PC-3 (cell line): Measurements from ENCODE around the gene DUS1L. TPM values are rescaled to one million over a fixed set of nuclear protein-coding genes. Genes with fewer than 3 reads are reported as not detected.

Experiments used
- ATAC-seq: fragments of 200-7000 bp; cut with Tn5 transposase; 2 replicates; pipeline ENCODE4 v1.9.1; 2020; ENCODE audit warnings: mild to moderate bottlenecking, moderate library complexity
- BruUV-seq: library from RNA; stranded (reverse); fragments of 400-500 nt; replicated peaks from 2 replicates; lab custom pipeline; 2021; lab: Mats Ljungman, UMichigan
- CTCF ChIA-PET: fragments of 300-600 bp; sonication (Branson Sonifier 250); formaldehyde crosslinking; loops from one replicate; lab custom pipeline; 2022; ENCODE audit warnings: antibody characterized with exemption; lab: Charles Lee
- POLR2A ChIA-PET: fragments of 300-600 bp; sonication (Branson Sonifier 250); formaldehyde crosslinking; loops from one replicate; lab custom pipeline; 2022; ENCODE audit warnings: antibody characterized with exemption; ENCODE audit not compliant: unreplicated experiment; lab: Charles Lee
- DNase-seq: peaks from one replicate; pipeline ENCODE4 v3.0.0-alpha.2; 2015
- H2AFZ ChIP-seq: fragments of 300-600 bp; sonication (generic); 2 replicates; pipeline ENCODE4 v1.6.0; 2016; ENCODE audit warnings: antibody characterized with exemption, low read length
- H3F3A ChIP-seq: fragments of 300-600 bp; sonication (generic); one replicate; pipeline ENCODE4 v1.6.0; 2017; ENCODE audit warnings: antibody characterized with exemption, low read length, control low read depth, mild to moderate bottlenecking; ENCODE audit not compliant: unreplicated experiment
- H3K27ac ChIP-seq: fragments of 300-600 bp; sonication (generic); 2 replicates; pipeline ENCODE4 v1.5.1; 2016; ENCODE audit warnings: mild to moderate bottlenecking, low read length
- H3K27me3 ChIP-seq: fragments of 300-600 bp; sonication (generic); 2 replicates; pipeline ENCODE4 v1.6.1; 2016; ENCODE audit warnings: low read length, mixed read lengths
- H3K36me3 ChIP-seq: fragments of 300-600 bp; sonication (generic); 2 replicates; pipeline ENCODE4 v1.6.1; 2016; ENCODE audit warnings: low read depth, mixed run types, low read length, mixed read lengths
- H3K4me1 ChIP-seq: fragments of 300-600 bp; sonication (generic); 2 replicates; pipeline ENCODE4 v1.5.1; 2016; ENCODE audit warnings: low read length; ENCODE audit not compliant: insufficient read depth
- H3K4me2 ChIP-seq: fragments of 300-600 bp; sonication (generic); 2 replicates; pipeline ENCODE4 v1.6.0; 2016; ENCODE audit warnings: low read length
- H3K4me3 ChIP-seq: fragments of 300-600 bp; sonication (generic); 2 replicates; pipeline ENCODE4 v1.5.1; 2016; ENCODE audit warnings: mild to moderate bottlenecking, low read length, mixed read lengths
- H3K79me2 ChIP-seq: fragments of 300-600 bp; sonication (generic); 2 replicates; pipeline ENCODE4 v1.6.1; 2017; ENCODE audit warnings: low read length, mixed read lengths
- H3K9ac ChIP-seq: fragments of 300-600 bp; sonication (generic); 2 replicates; pipeline ENCODE4 v1.6.0; 2016; ENCODE audit warnings: mild to moderate bottlenecking, low read length
- H3K9me2 ChIP-seq: fragments of 300-600 bp; sonication (generic); replicated peaks from 2 replicates; pipeline ENCODE4 v1.6.1; 2016; ENCODE audit warnings: mixed run types, low read length, mixed read lengths
- H3K9me3 ChIP-seq: fragments of 300-600 bp; sonication (generic); 2 replicates; pipeline ENCODE4 v1.6.1; 2016; ENCODE audit warnings: low read length, mixed read lengths
- H4K20me1 ChIP-seq: fragments of 300-600 bp; sonication (generic); 2 replicates; pipeline ENCODE4 v1.6.1; 2016; ENCODE audit warnings: low read length, mixed read lengths
- EZH2 ChIP-seq: fragments of 300-600 bp; sonication (generic); IDR thresholded peaks from one replicate; pipeline ENCODE4 v1.6.1; 2017; ENCODE audit warnings: antibody characterized with exemption, mild to moderate bottlenecking, low read length; ENCODE audit not compliant: unreplicated experiment
- EZH2phosphoT487 ChIP-seq: fragments of 300-600 bp; sonication (generic); IDR thresholded peaks from 2 replicates; pipeline ENCODE4 v1.6.1; 2018; ENCODE audit warnings: mild to moderate bottlenecking, antibody characterized with exemption, low read length, borderline replicate concordance
- intact Hi-C: fragments of 100-400 bp; cut with micrococcal nuclease; formaldehyde crosslinking; loops from 2 replicates; pipeline ENCODE4 v1.9.0; 2023
- total RNA-seq: library from RNA; depleted of rRNA; stranded (reverse); fragments of >200 nt; gene quantifications from 2 replicates; pipeline ENCODE4 v1.2.3, GENCODE V29; 2014
- TF ChIP-seq, protein P1 (sequence below): fragments of 300-600 bp; sonication (generic); conservative IDR thresholded peaks from 2 replicates; pipeline ENCODE4 v1.5.1; 2017; ENCODE audit warnings: antibody characterized with exemption, low read depth, mild to moderate bottlenecking, low read length

The DUS1L gene
- total RNA-seq, 1 experiment from 2014 or later: 205 TPM

DNA sequence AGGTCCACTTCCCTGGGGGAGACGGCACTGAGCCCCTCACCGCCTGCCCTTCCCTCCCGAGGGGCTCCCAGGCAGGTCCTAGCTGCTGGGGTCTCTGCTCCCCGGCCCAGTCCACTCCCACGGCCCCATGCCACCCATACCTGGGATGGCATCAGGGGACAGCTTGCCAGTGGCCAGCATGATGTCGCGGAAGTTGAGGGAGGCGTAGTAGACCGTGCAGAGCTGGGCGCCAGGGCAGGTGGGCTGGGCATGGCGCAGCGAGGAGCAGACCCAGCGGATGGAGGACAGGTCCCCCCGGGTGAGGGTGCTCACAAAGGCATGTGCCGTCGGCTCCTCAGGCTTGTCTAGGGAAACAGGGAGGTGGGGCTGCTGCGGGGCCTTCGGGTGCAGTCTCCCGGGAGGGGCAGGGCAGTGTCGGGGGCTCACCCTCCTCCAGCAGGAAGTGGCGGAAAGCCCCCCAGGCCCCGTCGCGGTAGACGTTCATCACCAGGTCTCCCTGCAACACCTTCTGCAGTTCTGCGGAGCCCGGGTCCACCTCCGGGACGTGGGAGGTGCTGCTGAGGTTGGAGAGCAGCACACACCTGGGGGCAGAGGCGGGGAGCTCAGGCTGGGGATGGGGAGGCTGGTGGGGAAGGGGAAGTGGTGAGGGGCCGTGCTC lies 18.9 kb upstream of the DUS1L start:
- CTCF ChIA-PET: no interaction called here
- BruUV-seq: no TSS peak

DNA sequence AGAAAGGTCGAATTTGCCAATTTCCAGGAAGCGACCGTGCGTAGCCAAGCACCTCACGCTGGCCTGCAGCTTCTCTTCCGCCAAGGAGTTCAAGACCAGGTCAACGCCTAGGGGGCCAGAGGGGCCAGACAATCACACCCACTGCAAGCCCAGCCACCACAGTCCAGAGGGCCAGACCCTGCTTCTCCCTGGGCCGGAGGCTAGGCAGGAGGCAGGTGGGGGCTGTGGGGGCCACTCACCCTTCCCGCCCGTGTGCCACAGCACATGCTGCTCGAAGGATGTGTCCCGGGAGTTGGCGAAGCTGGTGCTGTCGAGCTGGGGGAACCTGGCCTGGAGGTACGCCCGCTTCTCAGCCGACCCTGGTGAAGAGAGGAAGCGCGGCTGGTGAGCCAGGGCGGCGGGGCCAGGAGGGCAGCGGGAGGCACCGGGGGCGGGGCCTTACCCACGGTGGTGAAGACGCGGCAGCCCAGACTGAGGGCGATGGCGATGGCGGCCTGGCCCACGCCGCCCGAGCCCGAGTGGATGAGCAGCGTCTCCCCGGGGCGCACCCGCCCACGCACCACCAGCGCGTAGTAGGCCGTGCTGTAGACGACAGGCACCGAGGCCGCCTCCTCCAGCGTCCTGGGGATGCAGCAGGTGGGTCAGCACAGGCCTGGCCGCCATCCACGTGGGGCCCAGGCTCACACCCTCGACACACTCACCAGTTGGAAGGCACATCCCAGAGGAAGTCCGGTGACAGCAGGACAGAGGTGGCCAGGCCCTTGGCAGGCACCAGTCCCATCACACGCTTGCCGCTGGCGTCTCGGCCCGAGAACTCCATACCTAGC lies 18.1 kb upstream of the DUS1L start:
- peaks cover 71% of the 10 kb centered on the region for H3K36me3 ChIP-seq
- intact Hi-C loops: no loop called here

More for the DNA sequence above, 18.9 kb upstream of the DUS1L start:
- peaks cover 79% of the 10 kb centered on the region for H3K36me3 ChIP-seq
- H3K27me3 ChIP-seq: no peaks in the 10 kb centered on the region
- H3F3A ChIP-seq: no peaks in the 10 kb centered on the region
- H2AFZ ChIP-seq: no peak overlapping the region
- no peaks in the 10 kb centered on the region for H3K79me2 ChIP-seq
- H3K4me1 ChIP-seq: no peaks in the 10 kb centered on the region
- POLR2A ChIA-PET: no interaction called here
- H3K9me2 ChIP-seq: no peaks in the 10 kb centered on the region
- TF ChIP-seq EZH2: no peak
- TF ChIP-seq EZH2phosphoT487: no peak
- TF ChIP-seq, protein P1, sequence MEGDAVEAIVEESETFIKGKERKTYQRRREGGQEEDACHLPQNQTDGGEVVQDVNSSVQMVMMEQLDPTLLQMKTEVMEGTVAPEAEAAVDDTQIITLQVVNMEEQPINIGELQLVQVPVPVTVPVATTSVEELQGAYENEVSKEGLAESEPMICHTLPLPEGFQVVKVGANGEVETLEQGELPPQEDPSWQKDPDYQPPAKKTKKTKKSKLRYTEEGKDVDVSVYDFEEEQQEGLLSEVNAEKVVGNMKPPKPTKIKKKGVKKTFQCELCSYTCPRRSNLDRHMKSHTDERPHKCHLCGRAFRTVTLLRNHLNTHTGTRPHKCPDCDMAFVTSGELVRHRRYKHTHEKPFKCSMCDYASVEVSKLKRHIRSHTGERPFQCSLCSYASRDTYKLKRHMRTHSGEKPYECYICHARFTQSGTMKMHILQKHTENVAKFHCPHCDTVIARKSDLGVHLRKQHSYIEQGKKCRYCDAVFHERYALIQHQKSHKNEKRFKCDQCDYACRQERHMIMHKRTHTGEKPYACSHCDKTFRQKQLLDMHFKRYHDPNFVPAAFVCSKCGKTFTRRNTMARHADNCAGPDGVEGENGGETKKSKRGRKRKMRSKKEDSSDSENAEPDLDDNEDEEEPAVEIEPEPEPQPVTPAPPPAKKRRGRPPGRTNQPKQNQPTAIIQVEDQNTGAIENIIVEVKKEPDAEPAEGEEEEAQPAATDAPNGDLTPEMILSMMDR: no peak
- no peak for ATAC-seq
- H3K9me3 ChIP-seq: no peaks in the 10 kb centered on the region
- no peak overlapping the region for H3K4me2 ChIP-seq
- no peak overlapping the region for H3K4me3 ChIP-seq
- no peak for DNase-seq
- no peak overlapping the region for H3K9ac ChIP-seq
- no peaks in the 10 kb centered on the region for H4K20me1 ChIP-seq
- no peak overlapping the region for H3K27ac ChIP-seq
- intact Hi-C loops: no loop called here

More for the DNA sequence above, 18.1 kb upstream of the DUS1L start:
- ATAC-seq (no peak), DNase-seq (no peak)
- H3K9ac ChIP-seq: no peak overlapping the region
- H3K4me3 ChIP-seq: no peak overlapping the region
- no peaks in the 10 kb centered on the region for H3K9me2 ChIP-seq
- no peak overlapping the region for H3K4me2 ChIP-seq
- CTCF ChIA-PET: no interaction called here
- H2AFZ ChIP-seq: no peak overlapping the region
- H3F3A ChIP-seq: no peaks in the 10 kb centered on the region
- no TSS peak for BruUV-seq
- H3K27ac ChIP-seq: no peak overlapping the region
- no peaks in the 10 kb centered on the region for H3K27me3 ChIP-seq
- H4K20me1 ChIP-seq: no peaks in the 10 kb centered on the region
- TF ChIP-seq EZH2phosphoT487: no peak
- TF ChIP-seq, protein P1: no peak
- no peak for TF ChIP-seq EZH2
- H3K4me1 ChIP-seq: no peaks in the 10 kb centered on the region
- POLR2A ChIA-PET: no interaction called here
- H3K9me3 ChIP-seq: no peaks in the 10 kb centered on the region
- H3K79me2 ChIP-seq: no peaks in the 10 kb centered on the region
